ENCODE data around the gene SNRNP200.
"Not testable (repeated sequence)": the region's sequence is repeated elsewhere in the genome, so short reads cannot be mapped to it uniquely, and the experiment has no call there.

SNRNP200 gene

DNA sequence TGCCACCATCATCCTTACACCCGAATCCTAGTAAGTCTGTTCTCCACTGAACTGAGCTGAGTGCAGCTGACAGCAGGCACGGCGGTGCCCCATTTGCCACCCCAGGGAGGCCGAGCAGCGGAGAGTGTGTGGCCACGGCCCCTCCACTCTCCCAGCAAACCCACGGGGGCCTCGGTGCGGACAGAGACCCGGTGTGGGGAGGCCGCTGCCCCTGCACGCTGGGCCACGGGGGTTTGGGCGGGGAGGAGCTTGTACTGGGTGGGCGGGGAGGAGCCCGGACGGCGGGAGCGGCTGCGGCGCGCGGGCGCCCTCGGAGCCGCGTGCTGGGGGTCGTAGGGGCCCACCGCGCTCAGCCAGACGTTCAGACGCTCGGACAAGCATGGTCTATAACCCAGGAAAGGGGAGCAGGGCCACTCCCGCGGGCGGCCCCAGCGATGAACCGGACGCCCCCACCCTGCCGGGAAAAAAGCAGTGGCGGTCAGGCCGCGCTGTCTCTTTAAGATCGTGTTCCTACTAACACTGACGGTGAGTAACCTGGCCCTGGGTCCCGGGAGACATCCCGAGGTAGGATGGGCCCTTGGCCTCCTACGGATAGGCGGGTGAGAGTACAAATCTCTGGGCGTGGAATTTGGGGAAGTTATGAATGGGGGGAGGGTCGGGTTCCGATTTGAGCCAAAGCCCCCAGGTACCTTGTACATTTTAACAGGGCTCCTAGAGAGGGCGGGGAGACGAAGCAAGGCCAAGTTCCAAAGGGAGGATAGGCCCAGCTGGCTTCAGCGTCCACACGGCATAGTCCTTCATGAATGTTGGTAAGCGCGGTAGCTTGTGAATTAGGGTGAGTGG is 19.9 kb upstream of the SNRNP200 start, which contains the start of gene ITPRIPL1:
Gene ITPRIPL1, plus strand, starts transcription at position 277 of the 843 bp plus-strand sequence. Its CDS starts 523 bp downstream, at position 800.
- DNase-seq: no peak

DNA sequence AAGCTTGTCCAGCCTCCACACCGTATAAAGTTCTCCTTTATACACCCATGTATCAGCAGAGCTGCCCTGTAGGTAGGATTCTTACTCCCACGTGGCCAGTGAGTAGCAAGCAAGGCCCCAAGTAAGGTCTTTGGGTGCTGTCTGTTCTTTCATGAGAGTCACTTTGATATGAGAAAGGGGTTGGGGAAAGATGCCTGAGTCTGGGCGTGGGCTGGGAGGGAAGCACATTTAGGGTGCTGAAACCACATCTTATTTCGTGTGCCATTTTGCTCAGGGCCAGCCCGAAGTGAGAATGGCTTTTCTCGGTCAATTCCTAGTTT is 19.3 kb upstream of the SNRNP200 start:
- DNase-seq: no peak

DNA sequence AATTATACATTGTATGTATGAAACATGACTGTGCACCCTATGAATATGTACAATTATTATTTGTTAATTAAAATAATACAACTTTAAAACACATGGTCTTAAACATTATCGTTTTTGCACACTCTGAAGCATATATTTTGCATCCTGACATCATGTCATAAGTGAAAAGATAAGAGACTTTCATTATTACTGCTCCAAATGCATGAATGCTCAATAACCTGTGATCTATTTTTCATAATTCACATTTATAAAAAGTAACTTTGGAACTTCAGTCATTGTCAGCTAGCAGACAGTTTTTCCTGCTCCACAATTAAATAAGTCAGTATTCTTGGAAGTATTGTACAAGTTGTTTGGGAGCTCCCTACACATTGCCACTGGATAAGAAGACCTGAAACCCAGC is 18.5 kb upstream of the SNRNP200 start:
- no peak for DNase-seq

DNA sequence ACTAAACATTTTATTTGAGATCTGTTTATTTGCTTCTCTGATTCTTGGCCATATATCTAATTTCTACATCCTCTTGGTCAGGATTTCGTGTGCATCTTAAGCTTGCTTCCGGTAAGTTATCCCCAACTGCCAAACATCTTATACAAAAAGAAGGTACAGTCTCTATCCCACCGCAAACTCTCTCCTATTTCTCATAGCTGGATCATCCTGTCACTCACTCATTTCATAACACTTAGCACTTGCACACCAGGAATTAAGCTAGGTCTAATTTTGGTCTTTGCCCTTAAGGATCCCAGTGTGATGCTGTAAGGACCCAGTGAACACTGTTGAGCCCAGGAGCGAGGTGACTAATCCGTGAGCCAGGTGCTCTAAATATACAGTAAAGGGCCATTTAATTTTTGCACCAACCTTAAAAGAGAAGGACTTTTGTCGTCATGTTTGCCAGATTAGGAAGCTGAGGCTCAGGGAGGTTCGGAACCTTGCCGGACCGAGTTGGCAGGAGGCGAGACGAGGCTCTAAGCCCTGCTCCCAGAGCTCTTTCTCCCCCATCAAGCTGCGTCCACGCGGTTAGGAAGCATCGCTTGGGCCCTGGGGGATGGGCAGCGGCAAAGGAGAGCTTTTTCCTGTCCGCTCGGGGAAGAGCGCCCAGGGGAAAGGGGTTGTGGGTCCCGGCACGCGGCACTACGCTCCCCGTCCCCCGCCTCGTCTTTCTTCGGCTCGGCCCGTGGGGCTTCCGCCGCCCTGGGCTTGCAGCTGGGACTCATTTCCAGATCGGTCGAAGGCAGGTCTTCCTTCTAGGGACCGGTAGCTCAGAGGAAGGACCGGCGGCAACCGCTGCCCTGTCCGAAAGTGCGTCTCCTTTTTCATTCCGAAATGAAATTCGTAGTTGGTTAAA is 15.6 kb upstream of the SNRNP200 start:
- no peak for DNase-seq

DNA sequence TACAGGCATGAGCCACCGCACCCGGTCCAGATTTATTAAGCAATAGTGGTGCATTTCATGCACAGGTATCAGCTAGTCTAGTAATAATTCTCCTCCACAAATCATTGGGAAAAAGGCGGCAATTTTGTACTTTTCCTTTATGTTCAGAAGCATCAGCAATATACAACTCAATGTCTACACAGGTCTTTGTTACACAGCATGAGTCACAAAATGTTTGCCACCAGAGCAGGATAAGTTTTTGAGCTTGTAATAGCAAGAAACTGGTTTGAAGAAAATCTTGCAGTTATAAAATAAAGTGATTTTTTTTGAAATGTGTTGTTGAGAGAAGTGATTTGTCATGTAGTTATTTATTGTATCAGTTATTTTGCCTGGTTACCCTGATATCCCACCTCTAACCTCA is 15.0 kb upstream of the SNRNP200 start:
- DNase-seq: no peak

DNA sequence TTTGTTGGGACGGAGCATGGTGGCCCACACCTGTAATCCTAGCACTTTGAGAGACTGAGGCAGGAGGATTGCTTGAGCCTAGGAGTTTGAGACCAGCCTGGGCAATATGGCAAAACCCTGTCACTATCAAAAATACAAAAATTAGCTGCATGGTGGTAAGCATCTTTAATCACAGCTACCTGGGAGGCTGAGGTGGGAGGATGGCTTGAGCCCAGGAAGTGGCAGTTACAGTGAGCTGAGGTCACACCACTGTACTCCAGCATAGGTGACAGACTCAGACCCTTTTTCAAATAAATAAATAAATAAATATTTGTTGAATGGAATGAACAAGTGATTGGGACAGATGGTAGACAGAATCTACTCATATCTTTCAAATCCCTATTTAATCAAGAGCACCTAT is 14.1 kb upstream of the SNRNP200 start:
- DNase-seq: no peak

DNA sequence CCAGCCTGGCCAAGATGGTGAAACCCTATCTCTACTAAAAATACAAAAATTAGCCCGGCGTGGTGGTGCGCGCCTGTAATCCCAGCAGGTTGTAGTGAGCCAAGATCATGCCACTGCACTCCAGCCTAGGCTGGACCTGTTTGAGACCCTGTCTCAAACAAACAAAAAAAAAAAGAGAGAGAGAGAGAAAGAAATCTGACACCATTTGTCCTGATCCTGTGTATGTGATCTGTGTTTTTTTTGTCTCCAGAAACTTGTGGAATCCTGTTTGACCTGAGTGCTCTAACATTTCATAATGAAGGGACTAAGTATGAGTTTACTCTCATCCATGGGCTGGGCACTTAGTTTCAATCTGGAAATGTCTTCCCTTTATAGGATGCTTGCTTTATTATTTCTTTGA is 13.4 kb upstream of the SNRNP200 start:
- DNase-seq: no peak

DNA sequence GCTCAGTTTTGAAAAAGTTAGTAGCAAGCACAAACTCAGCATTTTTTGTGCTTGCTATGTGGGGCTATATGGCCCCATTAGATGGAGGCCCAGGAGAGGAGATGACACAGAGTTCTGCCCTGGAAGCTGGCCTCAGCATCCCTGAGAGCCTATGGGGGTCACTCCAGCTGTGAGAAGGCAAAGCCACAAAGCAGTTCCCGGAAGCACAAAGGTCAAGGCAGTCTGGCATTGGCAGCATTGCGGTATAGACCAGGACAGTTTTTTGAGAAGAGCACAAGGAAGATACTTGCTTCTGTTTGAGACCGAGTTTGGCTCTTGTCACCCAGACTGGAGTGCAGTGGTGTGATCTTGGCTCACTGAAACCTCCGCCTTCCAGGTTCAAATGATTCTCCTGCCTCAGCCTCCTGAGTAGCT is 12.2 kb upstream of the SNRNP200 start:
- no peak for DNase-seq

DNA sequence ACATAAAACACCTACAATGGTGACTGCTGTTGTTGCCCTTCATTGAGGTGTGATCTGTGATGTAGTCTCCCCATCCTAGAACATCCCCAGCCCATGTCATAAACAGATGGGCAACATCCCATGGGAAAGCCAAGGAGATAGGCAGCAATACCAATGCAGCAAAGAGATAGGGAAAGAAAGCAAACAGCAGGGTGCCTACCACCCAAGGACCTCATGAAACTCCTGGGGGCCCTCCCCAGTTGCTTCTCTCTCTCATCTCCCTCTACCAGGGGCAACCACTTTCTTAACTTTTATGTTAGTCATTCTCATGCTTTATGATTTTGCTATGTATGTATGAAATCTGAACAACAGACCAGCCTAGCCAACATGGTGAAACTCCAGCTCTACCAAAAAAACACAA is 11.7 kb upstream of the SNRNP200 start:
- no peak for DNase-seq

DNA sequence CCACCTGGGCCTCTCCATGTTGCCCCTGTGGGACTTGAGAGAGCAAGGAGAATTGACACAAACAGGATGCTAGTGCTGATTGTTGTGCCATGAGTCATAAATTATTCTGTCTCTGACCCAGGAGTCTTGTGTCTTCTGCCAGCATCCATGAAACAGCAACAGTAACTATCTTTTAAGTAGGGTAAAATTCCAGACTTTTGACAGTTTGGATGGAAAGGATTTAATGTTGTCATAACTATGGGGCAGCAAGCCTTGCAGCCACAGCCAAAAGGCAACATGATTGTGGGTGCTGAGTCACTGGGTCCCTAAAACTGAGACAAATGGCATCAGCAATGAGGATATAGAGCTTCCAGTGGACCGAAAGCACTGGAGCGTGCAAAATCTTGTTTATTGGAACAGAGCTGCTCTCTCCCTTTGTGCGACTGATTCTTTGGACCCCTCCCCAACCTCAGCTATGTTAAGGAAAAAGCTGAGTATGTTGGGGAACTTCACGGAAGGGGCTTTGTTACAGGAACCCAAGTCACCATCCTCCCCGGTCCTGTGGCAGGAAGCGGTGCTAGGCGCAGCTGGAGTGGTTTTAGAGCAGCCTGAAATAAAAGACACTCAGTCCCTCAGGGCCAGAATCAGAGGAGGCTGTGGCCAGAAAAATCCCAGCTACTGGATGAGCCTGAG is 10.2 kb upstream of the SNRNP200 start:
- no peak for DNase-seq

DNA sequence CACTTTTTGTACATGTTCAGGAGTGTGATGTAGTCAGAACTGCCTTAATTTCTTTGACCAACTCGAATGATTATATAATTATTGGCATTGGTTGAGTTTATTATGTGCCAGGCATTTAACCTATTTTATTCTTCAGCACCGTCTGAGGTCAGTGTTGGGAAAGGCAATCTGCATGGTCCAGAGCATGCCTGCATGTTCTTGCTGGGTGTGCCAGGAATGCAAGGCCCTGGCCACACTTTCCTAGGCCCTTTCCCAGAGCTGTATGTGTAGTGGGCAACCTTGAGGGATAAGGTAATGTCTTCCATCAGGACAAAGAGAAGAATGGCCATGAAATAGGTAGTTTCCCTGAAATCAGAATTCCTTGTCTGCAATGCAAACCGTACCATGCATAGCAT is 9.7 kb upstream of the SNRNP200 start:
- DNase-seq: no peak

DNA sequence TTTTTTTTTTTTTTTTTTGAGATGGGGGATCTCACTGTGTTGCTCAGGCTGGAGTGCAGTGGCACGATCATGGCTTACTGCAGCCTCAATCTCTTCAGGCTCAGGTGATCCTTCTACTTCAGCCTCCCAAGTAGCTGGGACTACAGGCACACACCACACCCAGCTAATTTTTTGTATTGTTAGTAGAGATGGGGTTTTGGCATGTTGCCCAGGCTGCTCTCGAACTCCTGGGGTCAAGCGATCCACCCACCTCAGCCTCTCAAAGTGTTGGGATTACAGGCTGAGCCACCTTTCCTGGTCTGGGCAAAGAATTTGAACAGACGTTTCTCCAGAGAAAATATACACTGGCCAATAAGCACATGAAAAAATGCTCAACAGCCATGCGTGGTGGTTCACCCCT is 2.9 kb upstream of the SNRNP200 start:
- DNase-seq: peak; percentile 4

DNA sequence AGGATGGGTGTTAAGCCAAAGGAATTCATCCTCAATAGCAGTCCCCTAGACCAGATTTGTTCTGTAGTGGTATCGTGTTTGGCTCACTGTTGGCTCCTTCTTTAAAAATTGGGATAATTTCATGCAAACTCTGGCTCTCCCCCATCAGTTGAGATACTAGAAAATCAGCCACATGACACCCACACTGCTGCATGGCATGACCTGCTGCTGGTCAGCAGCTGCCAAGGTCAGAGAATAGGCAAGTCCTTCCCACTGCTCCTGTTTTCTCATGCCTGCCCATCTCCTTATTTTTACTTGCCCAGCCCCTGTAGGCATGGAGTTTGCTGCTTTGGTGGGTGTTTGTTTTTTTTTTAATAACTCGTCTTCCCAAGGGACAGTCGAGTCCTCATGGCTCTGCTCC is 1.0 kb upstream of the SNRNP200 start:
- no peak for DNase-seq

DNA sequence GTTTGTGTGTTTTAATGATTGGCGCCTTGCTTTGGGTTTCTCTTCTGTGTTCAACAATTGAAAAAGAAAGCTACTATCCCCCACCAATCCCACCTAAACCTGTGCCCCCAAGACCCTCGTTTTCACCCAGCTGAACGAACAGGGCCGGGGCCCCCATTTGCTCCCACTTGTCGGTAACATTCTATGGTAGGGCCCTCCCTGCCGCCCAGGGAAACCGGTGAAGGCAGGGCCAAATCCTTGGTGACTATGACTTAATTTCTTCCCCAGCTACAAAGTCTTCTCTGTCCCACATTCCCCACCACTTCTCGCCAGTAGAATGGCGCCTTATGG is 598 bp upstream of the SNRNP200 start:
- no peak for DNase-seq

DNA sequence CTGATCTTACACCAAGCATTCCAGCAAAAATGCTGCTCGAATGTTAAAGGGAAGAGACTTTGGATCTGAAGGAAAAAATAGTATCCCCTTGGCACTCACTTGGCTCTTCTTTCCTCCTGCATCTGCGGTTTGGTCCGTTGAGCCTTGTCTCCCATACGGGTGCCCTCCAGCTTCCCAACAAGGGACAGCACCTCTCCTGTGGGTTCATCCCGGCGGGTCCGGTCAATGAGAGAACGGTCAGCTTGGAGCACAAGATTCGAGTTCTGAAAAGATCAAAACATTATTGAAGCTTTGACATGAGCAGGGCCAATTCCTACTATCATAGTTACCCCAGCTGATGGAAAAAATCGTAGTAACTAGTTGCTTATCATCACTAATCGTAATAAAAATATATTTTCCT is 740 bp downstream of the SNRNP200 start:
- no peak for DNase-seq

DNA sequence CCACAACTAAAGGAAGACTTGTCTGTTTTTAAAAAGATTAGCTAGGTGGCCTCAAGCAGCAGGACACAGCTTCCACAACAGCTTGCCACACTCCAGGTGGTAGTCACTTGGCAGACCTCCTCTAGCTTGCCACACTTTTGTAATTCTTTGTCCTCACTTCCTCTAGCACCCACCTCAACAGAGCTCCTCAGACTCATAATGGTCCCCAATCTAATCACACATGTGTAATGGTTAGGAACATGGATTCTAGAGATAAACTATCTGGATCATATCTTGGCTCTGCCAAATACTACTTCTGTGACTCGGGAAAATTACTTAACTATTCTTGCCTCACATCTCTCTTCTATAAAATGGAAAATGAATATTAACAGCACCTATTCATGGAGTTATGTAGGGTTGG is 3.5 kb downstream of the SNRNP200 start:
- DNase-seq: no peak

DNA sequence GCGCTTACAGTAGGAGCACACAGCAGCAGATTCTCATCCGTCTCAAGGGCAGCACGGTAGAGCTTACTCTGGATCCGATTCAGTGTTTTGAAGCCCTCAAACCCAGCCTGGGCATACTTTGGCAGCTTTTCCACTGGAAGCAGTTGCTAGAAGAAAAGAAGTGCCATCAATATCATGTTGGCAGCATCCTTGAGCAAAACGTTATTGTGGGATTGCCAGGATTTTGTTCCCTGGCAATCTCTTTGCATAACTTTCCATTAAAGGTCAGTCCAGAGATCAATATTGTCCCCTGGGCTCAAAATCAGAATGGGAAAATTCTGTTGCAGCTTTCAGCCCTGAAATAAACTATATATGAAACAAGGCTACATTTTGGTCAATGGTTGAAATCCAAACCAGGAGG is 8.4 kb downstream of the SNRNP200 start:
- DNase-seq: no peak

DNA sequence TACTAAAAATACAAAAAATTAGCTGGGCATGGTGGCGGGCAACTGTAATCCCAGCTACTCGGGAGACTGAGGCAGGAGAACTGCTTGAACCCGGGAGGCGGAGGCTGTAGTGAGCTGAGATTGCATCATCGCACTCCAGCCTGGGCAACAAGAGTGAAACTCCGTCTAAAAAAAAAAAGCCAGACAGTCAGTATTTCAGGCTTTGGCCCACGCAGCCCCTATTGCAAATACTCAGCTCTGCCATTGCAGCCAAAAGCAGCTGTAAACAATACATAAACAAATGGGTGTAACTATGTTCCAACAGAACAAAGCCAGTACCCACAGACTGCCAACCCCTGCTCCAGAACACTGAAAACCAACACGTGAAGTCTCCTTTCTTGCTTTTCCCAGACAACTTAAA is 11.1 kb downstream of the SNRNP200 start:
- DNase-seq: not testable (repeated sequence)

DNA sequence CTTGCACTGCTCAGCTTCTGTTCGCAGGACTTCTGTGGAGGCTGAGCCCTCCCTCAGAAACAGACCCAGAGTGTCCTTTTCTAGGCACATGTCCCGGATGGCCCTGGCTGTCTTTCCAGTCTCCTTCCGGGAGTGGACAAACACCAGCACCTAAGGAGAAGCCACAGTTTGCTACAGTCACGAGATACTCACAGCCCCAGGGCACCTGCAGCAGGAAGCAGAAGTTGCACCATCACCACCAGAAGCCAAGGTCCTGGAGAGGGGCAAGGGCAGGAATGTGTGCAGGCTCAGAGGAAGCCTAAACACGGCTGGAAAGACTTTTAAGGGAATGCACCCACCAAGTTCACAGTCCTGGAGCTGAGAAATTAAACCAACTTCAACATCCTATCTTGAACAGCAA is 13.6 kb downstream of the SNRNP200 start:
- DNase-seq: no peak

DNA sequence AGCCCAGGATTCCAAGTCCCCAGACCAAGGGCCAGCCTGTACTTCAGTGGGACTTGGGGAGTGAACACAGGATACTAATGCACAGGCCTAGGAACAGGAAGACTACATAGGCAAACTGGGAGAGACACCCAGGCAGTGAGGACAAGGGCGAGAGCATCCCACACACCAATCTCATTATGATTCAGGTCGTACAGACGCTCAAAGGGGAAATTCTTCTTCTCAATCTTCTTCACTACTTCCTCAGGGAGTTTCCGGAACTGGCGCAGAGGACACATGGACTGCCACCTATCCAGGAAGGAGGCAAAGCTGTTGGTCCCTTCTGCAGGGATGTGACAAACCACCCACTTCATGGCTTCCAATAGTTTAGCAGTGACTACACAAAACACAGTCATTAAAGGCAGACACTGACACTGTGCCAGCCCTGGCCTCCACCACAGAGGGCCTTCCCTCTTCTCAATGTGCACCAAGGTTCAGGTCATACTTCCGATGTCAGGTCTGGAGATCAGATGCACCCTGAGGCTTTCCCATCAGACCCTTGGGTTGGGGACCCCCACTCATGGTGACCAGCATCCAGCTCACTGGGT is 18.0 kb downstream of the SNRNP200 start:
- DNase-seq: no peak

DNA sequence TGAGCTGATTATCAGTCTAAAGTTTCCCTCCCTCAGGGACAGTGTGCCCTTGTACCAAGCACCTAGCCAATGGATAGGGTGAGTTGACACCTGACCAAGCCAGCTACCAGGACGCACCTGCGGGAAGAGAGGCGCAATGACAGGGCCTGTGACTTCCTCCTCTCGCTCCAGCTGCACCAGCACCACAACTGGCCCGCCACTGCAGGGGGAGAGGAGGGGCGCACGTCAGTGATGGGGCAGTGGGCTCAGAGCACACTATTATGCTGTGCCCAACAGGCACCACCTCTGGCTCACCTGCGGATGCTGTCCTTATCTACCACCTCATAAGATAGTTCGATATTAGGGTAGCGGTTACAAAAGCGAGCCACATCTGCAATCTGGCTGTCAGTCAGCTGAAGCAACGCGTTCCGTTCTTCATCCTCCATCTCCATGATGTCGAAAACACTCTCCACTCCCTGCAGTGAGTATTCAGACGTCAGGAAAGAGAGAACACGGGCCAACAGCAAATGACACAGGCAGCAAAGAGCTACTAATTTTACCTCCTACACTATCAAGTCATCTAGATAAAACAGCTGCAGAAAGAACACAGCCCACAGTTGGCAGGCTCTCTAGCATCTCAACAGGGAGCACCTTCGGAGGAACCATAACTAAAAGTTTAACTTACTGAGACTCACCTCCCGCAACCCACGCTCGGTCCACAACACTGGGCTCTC is 28.4 kb downstream of the SNRNP200 start:
- DNase-seq: no peak

DNA sequence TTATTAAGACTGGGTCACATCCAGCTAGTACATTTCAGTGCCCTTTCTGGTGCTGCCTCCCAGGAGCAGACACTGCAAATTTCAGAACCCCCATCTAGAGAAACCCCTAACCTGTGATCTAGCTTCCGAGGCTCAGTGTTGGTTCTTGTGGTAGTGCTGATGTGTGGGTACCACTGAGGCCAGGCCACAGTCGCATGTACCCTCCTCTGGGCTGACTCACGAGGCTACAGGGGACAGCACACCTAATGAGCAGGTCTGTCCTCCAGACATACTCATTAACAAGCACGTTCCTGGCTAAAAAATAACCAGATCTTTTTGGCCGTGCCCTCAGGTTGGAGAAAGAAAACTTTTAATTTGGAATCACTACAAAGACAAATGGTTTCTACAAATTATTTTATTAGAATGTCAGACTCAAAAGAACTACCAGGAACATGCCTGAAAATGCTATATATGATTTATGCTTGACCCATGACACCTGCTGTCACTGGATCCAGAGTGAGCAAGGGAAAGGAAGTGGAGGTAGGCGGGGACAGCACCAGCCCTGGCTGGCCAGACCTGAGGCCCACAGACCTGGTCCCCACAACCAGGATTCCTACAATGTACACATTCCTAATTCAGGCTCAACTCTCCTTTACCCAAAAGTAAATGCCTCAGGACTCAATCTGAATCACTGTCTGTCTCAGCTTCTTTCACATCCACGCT is 30.8 kb downstream of the SNRNP200 start:
- DNase-seq: no peak
